Caco-2 (cell line): Measurements from ENCODE around the gene NHLH1. TPM values are rescaled to one million over a fixed set of nuclear protein-coding genes. Genes with fewer than 3 reads are reported as not detected.

Experiments
- BruUV-seq: library from RNA; stranded (reverse); fragments of 400-500 nt; replicated peaks from 2 replicates; lab custom pipeline; 2021; lab: Mats Ljungman, UMichigan
- CTCF ChIA-PET: fragments of 300-600 bp; sonication (Branson Sonifier 250); formaldehyde crosslinking; loops from one replicate; lab custom pipeline; 2022; ENCODE audit warnings: antibody characterized with exemption; lab: Charles Lee
- POLR2A ChIA-PET: fragments of 300-600 bp; sonication (Branson Sonifier 250); formaldehyde crosslinking; loops from one replicate; lab custom pipeline; 2022; ENCODE audit warnings: antibody characterized with exemption; lab: Charles Lee
- DNase-seq, 2 experiments: peaks; one replicate each; pipeline versions ENCODE4 v3.0.0 to v3.0.0-alpha.2; 2020 to 2022
- H3K27me3 ChIP-seq: replicated peaks from 2 replicates; pipeline ENCODE4 v1.6.0; 2011; ENCODE audit warnings: low read length; ENCODE audit not compliant: control insufficient read depth, insufficient read depth
- H3K36me3 ChIP-seq: 2 replicates; pipeline ENCODE4 v1.5.1; 2011; ENCODE audit warnings: low read length; ENCODE audit not compliant: control insufficient read depth, insufficient read depth
- H3K4me1 ChIP-seq: fragments of 250-450 bp; sonication (Bioruptor Pico); 2 replicates; pipeline ENCODE4 v1.5.1; 2020; ENCODE audit warnings: mild to moderate bottlenecking
- H3K4me3 ChIP-seq: 2 replicates; pipeline ENCODE4 v1.5.1; 2011; ENCODE audit warnings: low read depth, mild to moderate bottlenecking, control low read depth, low read length
- H3K9me3 ChIP-seq: fragments of 250-450 bp; sonication (Bioruptor Pico); 2 replicates; pipeline ENCODE4 v1.5.1; 2020; ENCODE audit warnings: mild to moderate bottlenecking, moderate library complexity
- H3K27ac Mint-ChIP-seq: one replicate; pipeline ENCODE4 v1.8.0; 2022; ENCODE audit warnings: mixed read lengths; ENCODE audit not compliant: unreplicated experiment
- H3K27me3 Mint-ChIP-seq: one replicate; pipeline ENCODE4 v1.8.0; 2022; ENCODE audit warnings: mixed read lengths; ENCODE audit not compliant: insufficient read depth, unreplicated experiment
- H3K36me3 Mint-ChIP-seq: one replicate; pipeline ENCODE4 v1.8.0; 2022; ENCODE audit warnings: mild to moderate bottlenecking, mixed read lengths; ENCODE audit not compliant: insufficient read depth, unreplicated experiment
- H3K4me1 Mint-ChIP-seq: one replicate; pipeline ENCODE4 v1.8.0; 2022; ENCODE audit warnings: low read depth, mixed read lengths; ENCODE audit not compliant: unreplicated experiment
- H3K4me3 Mint-ChIP-seq: one replicate; pipeline ENCODE4 v1.8.0; 2022; ENCODE audit warnings: mild to moderate bottlenecking, moderate library complexity, mixed read lengths; ENCODE audit not compliant: unreplicated experiment
- H3K9me3 Mint-ChIP-seq: one replicate; pipeline ENCODE4 v1.8.0; 2022; ENCODE audit warnings: mixed read lengths; ENCODE audit not compliant: unreplicated experiment
- intact Hi-C: fragments of 100-400 bp; cut with micrococcal nuclease; formaldehyde crosslinking; loops from one replicate; pipeline ENCODE4 v1.10.0; 2022; ENCODE audit not compliant: unreplicated experiment
- total RNA-seq: library from RNA; stranded (reverse); gene quantifications from 2 replicates; pipeline ENCODE4 v1.2.3, GENCODE V29; 2022
- TF ChIP-seq, protein P1 (sequence below), 2 experiments: fragments of 200-600 bp in 1 of 2; IDR thresholded peaks; 1 replicate in 1 of 2; 2 replicates in 1 of 2; pipeline versions ENCODE4 v1.5.1 to v1.8.0; 2011 to 2022; ENCODE audit warnings: antibody characterized with exemption in 1 of 2, control low read depth in 1 of 2, inconsistent platforms in 1 of 2, low read depth in 1 of 2, low read length in 1 of 2, mild to moderate bottlenecking in 1 of 2, moderate library complexity in 1 of 2; ENCODE audit not compliant: insufficient read depth in 1 of 2, severe bottlenecking in 1 of 2, unreplicated experiment in 1 of 2

Gene NHLH1
- total RNA-seq, 1 experiment from 2014 or later: 0.36 TPM

DNA sequence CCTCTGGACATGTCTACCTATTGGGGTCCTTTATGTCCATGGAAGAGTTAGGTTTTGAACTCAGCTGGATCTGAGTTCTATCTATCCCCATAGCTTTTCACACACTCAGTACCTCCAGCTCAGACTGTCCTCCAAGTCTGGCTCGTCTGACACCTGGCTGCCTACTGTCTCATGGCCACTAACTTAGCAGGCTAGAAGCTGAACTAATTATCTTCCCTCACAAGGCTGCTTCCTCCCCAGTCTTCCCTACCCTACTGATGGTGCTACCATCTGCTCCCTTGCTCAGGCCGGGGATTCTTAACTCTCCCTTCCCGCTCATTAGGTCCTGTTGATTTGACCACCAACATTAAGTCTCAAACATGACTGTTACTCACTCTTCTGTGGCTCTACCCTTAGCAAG, 46.8 kb downstream of the NHLH1 start:
- H3K27ac Mint-ChIP-seq: no peak overlapping the region
- intact Hi-C loops: no loop called here
- TF ChIP-seq, protein P1, sequence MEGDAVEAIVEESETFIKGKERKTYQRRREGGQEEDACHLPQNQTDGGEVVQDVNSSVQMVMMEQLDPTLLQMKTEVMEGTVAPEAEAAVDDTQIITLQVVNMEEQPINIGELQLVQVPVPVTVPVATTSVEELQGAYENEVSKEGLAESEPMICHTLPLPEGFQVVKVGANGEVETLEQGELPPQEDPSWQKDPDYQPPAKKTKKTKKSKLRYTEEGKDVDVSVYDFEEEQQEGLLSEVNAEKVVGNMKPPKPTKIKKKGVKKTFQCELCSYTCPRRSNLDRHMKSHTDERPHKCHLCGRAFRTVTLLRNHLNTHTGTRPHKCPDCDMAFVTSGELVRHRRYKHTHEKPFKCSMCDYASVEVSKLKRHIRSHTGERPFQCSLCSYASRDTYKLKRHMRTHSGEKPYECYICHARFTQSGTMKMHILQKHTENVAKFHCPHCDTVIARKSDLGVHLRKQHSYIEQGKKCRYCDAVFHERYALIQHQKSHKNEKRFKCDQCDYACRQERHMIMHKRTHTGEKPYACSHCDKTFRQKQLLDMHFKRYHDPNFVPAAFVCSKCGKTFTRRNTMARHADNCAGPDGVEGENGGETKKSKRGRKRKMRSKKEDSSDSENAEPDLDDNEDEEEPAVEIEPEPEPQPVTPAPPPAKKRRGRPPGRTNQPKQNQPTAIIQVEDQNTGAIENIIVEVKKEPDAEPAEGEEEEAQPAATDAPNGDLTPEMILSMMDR (IDR thresholded peaks at IDR 0.05; ENCODE audit: insufficient read depth in 1 of 2, low read depth in 1 of 2, low read length in 1 of 2, severe bottlenecking in 1 of 2, unreplicated experiment in 1 of 2): no peak
- Histone ChIP-seq H3K4me1 (no peaks in the 10 kb centered on the region), H3K9me3 (no peaks in the 10 kb centered on the region), H3K27me3 (no peaks in the 10 kb centered on the region), H3K36me3 (no peaks in the 10 kb centered on the region), H3K4me3 (no peak overlapping the region)
- CTCF ChIA-PET: no interaction called here
- H3K36me3 Mint-ChIP-seq: no peaks in the 10 kb centered on the region
- BruUV-seq: no TSS peak
- peaks cover 5% of the 10 kb centered on the region for H3K27me3 Mint-ChIP-seq
- DNase-seq: no peak
- no peaks in the 10 kb centered on the region for H3K9me3 Mint-ChIP-seq
- POLR2A ChIA-PET: no interaction called here
- no peak overlapping the region for H3K4me3 Mint-ChIP-seq
- no peaks in the 10 kb centered on the region for H3K4me1 Mint-ChIP-seq

DNA sequence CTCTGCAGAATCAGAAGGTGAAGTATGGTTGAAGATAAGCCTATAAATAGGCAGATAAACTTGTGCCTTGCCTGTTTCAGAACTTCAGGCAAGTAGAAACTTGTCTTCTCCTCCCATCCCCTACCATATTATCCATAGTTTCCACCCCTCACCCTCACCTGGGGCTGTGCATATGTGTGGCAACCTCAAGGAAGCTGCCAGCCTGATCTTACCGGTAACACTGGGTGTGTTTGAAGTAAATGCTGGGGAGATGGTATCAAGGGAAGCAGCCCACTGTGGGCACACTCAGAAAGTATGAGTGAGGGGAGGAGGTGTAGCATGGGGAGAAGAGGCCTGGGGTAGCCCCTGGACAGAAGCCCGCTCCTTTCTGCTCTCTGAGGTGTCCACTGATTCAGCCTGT, 48.0 kb downstream of the NHLH1 start:
- TF ChIP-seq, protein P1 (IDR thresholded peaks at IDR 0.05; ENCODE audit: insufficient read depth in 1 of 2, low read depth in 1 of 2, low read length in 1 of 2, severe bottlenecking in 1 of 2, unreplicated experiment in 1 of 2): no peak
- CTCF ChIA-PET: no interaction called here
- no peak overlapping the region for H3K27ac Mint-ChIP-seq

DNA sequence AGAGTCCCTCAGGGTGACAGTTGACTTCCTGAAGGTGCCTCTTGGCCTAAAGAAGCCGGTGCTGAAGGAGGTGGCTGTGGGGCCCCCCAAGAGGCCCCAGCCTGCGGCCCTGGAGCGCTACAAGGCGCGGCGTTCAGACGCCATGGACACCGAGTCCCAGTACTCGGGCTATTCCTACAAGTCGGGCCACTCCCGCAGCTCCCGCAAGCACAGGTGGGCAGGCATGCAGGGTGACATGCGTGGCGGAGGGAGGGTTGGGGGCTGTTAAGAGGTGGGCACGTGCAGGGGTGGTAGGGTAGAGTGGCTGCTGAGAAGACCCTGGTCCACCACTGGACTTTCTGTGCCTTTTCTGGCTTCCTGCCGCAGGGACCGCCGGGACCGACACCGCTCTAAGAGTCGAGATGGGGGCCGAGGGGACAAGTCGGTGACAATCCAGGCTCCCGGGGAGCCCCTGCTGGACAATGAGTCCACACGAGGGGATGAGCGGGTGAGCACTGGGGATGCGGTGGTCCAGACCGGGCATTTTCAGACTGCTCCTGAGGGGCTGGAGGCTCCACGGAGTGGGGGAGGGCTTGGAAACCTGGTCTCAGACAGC, 48.9 kb downstream of the NHLH1 start:
- Mint-ChIP-seq H3K4me1 (no peaks in the 10 kb centered on the region), H3K27me3 (peaks cover 7% of the 10 kb centered on the region), H3K9me3 (no peaks in the 10 kb centered on the region), H3K4me3 (no peak overlapping the region), H3K36me3 (no peaks in the 10 kb centered on the region), H3K27ac (no peak overlapping the region)
- POLR2A ChIA-PET: no interaction called here
- CTCF ChIA-PET: interaction anchor here (1.0 to 1.8 kb wide), 2 partner anchors 40 to 61 kb away, joined by 3 to 8 read pairs; no protein-coding TSS in a partner anchor
- Histone ChIP-seq H3K36me3 (no peaks in the 10 kb centered on the region), H3K27me3 (no peaks in the 10 kb centered on the region), H3K4me3 (no peak overlapping the region), H3K9me3 (no peaks in the 10 kb centered on the region), H3K4me1 (no peaks in the 10 kb centered on the region)
- TF ChIP-seq, protein P1 (IDR thresholded peaks at IDR 0.05; ENCODE audit: insufficient read depth in 1 of 2, low read depth in 1 of 2, low read length in 1 of 2, severe bottlenecking in 1 of 2, unreplicated experiment in 1 of 2): no peak
- intact Hi-C loops: loop anchor here (1.0 to 2.0 kb wide), 3 partner anchors 61 to 315 kb away; partner anchors contain the start of genes COPA and NCSTN
- DNase-seq: no peak
- no TSS peak for BruUV-seq

More for the DNA sequence above, 48.0 kb downstream of the NHLH1 start:
- no peaks in the 10 kb centered on the region for H3K36me3 ChIP-seq
- DNase-seq: no peak
- peaks cover 7% of the 10 kb centered on the region for H3K27me3 Mint-ChIP-seq
- no peak overlapping the region for H3K4me3 ChIP-seq
- no peaks in the 10 kb centered on the region for H3K27me3 ChIP-seq
- no peaks in the 10 kb centered on the region for H3K9me3 Mint-ChIP-seq
- POLR2A ChIA-PET: no interaction called here
- no TSS peak for BruUV-seq
- H3K4me1 ChIP-seq: no peaks in the 10 kb centered on the region
- no peaks in the 10 kb centered on the region for H3K9me3 ChIP-seq
- no peak overlapping the region for H3K4me3 Mint-ChIP-seq
- H3K4me1 Mint-ChIP-seq: no peaks in the 10 kb centered on the region
- intact Hi-C loops: no loop called here
- no peaks in the 10 kb centered on the region for H3K36me3 Mint-ChIP-seq
